HG03039 (cell line): ENCODE data around the gene MLEC.
"Not testable (repeated sequence)": the region's sequence is repeated elsewhere in the genome, so short reads cannot be mapped to it uniquely, and the experiment has no call there.

Experiments used
- ATAC-seq: cut with Tn5 transposase; IDR thresholded peaks from one replicate; pipeline ENCODE4 v1.9.1; 2021; ENCODE audit warnings: mild to moderate bottlenecking, moderate library complexity; ENCODE audit not compliant: unreplicated experiment

MLEC gene

DNA sequence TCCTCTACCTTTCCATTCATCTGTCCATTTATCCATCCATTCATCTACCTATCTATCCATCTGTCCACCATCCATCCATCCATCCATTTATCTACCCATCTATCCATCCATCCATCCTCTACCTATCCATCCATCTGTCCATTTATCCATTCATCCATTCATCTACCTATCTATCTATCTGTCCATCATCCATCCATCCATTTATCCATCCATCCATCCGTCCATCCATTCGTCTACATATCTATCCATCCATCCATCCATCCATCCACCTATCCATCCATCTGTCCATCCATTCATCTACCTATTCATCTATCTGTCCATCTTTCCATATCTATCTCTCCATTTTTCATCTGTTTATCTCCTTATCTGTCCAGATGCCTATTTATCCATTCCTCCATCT lies 25.5 kb upstream of the MLEC start:
- ATAC-seq, result no peak

- no peak for ATAC-seq
Measured at GRCh38 chr12:120662879-120663278, 24.1 kb upstream of the MLEC start.

DNA sequence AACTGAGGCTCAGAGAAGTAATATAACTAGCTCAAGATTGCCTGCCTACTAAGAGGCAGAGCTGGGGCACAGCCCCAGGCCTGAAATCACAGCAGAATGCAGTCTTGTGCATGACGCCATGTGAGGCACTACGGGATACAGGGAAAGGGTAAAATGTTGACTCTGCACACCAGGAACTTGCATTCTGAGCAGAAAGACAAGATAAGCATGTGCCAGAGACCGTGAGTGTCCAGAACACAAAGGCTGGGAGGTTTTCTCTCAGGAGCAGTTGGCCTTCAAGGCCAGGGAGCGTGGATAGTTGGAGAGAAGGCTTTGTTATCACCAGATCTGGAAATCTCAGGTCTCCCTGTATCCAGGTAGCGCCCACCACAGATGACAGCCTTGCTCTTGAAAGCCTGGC lies 23.2 kb upstream of the MLEC start:
- ATAC-seq, result no peak

- no peak for ATAC-seq
Measured at GRCh38 chr12:120666571-120667390, 20.2 kb upstream of the MLEC start.

- no peak for ATAC-seq
Measured at GRCh38 chr12:120668091-120668867, 18.7 kb upstream of the MLEC start.

DNA sequence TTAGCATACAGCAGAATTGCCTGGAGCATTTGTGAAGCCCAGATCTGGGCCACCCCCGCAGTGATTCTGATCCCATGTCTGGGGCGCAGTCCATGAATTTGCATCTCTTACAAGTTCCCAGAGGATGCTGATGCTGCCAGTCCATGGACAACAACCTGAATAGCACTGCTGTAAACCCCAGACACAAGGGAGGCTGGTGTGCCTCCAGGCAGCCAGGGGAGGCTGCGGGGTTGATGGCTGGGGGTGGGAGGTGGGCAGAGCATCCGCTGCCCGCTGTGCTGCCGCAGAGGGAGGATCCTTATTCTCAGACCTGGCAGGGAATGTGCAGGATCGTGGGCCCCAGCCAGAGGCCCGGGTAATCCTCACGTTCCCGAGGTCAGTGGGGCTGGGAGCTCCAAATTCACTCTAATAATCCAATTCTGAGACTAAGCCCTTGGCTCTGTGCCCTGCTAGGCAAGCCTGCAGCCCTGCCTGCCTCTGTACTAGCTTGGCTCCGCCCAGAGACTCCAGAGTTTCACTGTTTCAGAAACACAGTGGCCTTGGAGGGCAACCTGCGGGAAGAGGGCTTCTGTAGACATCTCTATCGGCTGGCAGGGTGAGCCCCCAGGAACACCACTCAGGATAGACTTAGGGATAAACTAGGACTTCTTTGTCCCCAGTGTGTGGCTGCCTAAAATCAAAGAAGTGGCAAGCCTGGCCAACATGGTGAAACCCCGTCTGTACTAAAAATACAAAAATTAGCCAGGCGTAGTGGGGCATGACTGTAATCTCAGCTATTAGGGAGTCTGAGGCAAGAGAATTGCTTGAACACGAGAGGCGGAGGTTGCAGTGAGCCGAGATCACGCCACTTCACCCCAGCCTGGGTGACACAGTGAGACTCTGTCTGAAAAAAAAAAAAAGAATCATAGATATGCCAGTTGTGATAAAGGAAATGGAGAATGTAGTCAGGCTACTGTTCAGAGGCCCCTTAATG lies 17.8 kb upstream of the MLEC start:
- no peak for ATAC-seq

DNA sequence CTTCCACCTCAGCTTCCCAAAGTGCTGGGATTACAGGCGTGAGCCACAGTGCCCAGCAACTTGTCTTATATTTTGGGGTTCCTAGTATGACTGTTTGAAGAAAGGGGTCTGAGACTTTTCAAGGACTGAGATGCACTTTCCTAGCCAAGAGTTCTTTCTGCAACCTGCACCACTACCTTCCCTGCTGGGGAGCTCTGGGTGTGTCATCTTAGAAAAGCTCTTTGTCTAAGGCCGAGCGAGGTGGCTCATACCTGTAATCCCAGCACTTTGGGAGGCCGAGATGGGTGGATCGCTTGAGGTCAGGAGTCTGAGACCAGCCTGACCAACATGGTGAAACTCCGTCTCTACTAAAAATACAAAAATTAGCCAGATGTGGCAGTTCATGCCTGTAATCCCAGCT lies 16.7 kb upstream of the MLEC start:
- not testable (repeated sequence) for ATAC-seq

DNA sequence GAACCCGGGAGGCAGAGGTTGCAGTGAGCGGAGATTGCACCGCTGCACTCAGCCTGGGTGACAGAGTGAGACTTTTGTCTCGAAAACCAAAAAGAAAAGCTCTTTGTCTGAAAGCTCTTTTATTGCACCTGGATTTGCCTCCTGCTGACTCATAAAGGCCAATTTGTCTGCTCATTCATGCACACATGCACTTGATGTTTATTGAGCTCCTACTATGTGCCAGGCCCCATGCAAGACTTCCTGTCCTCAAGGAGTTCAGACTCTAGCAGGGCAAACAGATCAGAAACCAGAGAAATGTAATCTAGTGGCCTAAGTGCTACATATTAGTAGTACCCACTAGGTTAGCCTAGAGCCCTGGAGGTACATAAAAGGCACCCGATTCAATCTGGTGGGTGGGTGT lies 16.3 kb upstream of the MLEC start:
- ATAC-seq, result no peak

DNA sequence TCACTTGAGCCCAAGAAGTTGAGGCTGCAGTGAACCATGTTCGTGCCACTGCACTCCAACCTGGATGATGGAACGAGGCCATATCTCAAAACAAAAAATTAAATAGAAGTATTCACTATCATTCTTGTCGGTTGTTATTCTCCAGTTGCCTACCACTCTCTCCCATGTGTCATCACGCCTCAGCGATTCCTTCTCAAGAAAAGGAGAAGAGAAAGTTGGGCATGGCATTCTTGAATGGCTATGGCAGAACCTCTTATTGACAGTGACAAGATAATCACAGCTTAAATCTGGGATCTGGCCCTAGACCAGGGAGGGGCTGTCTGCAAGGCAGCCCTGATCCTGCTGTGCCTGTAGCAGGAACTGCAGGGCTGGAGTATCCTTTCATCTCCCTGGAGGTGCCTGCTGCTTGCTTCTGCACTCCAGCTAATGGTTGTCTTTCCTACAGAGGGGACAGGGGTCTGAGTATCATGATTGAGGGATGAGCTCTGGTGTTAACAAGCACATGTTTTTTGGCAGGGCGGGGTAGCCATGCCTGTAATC lies 12.8 kb upstream of the MLEC start:
- ATAC-seq, result no peak

- no peak for ATAC-seq
Measured at GRCh38 chr12:120677765-120678473, 9.0 kb upstream of the MLEC start.

GRCh38 chr12:120678572-120678971 lies 8.4 kb upstream of the MLEC start:
- ATAC-seq, result no peak

DNA sequence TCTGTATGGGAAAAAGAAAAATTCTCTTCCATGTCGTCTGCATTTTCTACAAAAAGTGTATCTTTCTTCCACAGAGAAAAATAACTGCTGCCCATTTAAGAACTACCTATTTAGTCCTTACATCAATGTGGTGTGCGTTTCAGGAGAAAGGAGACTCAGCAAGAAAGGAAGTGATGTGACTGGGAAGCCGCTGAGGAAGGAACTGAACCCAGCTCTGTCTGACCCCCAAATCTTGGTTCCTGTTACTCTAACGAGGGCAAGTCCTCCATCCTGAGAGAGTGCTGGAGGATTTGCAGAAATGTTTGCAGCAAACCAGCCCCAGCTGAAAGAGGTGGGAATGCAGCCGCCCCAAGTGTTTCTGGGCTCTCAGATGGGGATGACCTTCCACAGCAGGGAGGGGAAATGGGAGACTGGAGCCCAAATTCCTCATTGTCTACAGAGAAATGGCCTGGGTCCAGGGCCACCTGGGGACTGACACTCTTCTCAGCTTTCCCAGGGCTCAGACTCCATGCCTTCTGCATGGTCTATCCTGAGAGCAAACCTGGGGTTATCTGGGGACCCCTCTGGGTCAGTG lies 6.7 kb upstream of the MLEC start:
- ATAC-seq, result no peak

- no peak for ATAC-seq
Measured at GRCh38 chr12:120684523-120684932, 2.4 kb upstream of the MLEC start.

DNA sequence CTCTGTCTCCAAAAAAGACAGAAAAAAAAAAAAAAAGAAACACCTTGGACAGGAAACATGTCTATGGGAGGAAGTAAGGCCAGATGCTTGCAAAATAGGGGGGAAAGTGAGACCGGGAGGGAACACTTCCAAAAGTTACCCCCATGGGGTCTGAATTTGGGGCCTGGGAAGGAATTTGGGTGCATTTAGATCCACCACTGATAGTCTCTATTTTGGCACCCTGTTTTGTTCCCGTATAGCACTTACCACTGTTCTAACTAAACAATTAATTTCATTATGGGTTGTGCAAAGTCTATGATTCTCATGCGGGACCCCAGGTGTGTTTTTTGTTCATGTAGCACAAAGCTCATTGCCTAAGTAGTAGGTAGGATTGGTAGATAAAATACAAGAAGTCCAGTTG lies 1.4 kb upstream of the MLEC start:
- ATAC-seq, result no peak

DNA sequence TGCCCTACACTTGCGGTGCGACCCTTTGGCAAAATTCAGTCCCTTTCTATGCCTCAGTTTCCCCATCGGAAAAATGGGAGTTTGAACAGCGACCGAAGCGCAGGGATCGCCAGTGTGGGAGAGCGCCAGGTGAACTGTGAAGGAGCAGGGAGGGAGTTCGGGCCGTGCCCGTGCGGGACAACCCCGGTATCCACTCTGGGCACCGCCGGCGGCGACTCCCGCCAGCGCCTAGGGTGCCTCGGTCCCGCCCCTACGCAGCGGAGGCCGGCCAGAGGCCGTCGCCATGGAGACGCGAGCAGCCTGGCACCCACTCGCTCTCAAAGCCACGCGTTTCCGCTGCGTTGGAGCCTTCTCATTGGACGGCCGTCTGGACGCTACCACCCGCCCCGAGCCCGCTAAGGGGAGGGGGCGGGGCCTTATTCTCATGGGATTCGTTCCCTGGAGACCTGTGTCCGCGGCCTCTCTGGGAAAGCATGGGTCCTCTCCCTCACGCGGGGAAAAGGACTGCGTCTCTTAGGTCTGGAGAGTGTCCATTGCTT lies 729 bp upstream of the MLEC start:
- peak; percentile 77 for ATAC-seq

GRCh38 chr12:120687578-120688289 lies 785 bp downstream of the MLEC start:
- ATAC-seq, result no peak

DNA sequence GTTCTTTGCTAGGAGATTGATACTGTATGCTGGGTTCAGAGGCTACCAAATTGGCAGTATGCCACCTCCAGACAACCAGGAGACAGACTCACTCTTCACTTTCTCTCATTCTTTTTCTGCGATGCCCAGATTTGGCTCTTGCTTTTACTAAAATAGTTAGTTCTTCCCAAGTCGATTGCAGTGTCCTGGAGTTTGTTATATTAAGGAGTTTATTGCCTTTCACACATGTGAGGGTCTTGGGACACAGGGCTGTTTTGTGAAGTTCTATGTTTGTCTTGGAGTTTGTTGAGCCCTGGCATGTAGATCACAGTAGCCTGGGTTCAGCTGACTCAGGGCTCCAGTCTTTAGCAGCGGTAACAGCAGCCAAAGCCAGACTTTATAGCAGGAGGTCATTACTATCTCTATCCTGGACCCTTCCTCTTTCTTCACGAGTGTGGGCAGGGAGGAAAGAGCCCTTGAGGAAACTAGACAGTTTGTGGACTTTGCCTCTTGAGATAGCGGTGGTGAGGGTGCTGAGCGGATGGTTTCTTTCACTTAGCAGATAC lies 1.6 kb downstream of the MLEC start:
- no peak for ATAC-seq

DNA sequence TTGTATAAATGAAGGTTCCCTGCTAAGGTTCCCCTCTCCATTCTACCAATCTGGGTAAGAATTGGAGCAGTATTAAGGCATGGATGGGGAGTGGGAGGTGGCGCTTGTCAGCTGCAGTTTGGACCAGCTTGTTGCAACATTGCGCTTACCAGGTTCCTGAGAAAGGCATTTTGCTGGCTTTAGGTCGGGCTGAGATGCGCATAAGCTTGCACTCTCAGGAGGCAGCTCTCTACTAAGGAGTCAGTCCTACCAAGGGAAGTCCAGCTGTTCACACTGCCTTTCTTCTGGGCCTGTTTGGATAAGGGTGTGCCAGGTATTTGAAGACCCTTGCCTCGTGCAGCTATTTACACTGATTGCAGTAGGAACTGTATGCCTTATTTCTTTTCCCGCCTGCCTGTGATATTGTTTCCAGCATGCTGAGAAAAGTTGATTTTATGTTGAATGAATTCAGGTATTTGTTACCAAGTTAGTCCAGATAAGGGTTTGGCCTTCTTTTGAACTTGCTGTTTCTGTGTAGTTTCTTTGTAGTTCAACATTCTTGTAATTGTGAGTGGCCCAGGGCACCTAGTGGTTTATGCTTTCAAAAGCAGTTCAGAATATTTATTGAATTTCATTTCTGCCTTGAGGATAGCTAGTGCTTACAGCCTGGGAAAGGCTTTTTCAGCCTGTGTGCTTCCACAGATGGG lies 2.6 kb downstream of the MLEC start:
- no peak for ATAC-seq
